Measurements from ENCODE around the gene IQGAP2.

The IQGAP2 gene

DNA sequence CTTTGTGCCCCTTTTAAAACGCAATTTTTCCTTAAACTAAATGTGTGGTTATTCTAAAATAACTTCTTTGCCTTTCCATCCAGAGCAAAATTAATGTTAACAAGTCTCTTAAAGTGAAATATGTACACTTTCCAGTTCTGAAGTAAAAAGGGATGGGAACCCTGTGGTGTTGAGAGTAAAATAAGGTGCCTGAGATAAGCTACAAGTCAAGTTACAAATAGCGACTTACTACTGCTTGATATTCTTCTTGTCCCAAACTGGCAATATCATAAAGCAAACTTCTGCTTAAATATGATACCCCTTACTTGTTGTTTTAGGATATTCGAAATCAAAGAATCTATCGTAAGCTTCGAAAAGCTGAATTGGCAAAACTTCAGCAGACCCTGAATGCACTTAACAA is 294.6 kb downstream of the IQGAP2 start:
- Histone ChIP-seq H3K36me3 (ENCODE audit: control insufficient read depth, insufficient read depth, low read length) (peaks cover 2% of the 10 kb centered on the region), H3K27me3 (ENCODE audit: control insufficient read depth, insufficient read depth, low read length) (no peaks in the 10 kb centered on the region), H3K4me3 (ENCODE audit: low read length) (no peak overlapping the region), H3K9ac (ENCODE audit: low read length) (no peak overlapping the region), H3K4me1 (ENCODE audit: control insufficient read depth, insufficient read depth, low read length) (no peaks in the 10 kb centered on the region), H3K27ac (ENCODE audit: low read depth, low read length) (no peak overlapping the region)

DNA sequence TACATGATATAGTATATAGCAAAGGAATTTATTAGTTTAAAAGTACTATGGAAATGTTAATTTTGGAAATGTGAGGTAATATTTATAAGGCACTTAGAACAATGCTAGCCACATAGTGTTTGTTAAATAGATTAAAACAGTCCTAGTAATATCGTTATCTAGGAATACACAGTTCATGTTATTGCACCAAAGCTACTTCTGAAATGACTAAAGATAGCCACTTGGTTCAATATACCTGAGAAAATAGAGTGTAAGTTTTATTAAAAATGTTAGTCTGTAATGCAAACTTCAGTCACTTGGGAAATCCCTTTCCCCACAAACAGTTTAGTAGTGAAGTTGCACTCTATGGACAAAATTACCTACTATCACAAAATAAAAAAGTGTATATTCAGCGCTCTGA is 297.5 kb downstream of the IQGAP2 start:
- H3K4me1 ChIP-seq (ENCODE audit: control insufficient read depth, insufficient read depth, low read length), result no peaks in the 10 kb centered on the region
- no peak overlapping the region for H3K27ac ChIP-seq (ENCODE audit: low read depth, low read length)
- no peak overlapping the region for H3K9ac ChIP-seq (ENCODE audit: low read length)
- H3K4me3 ChIP-seq (ENCODE audit: low read length), result no peak overlapping the region
- H3K27me3 ChIP-seq (ENCODE audit: control insufficient read depth, insufficient read depth, low read length), result no peaks in the 10 kb centered on the region
- H3K36me3 ChIP-seq (ENCODE audit: control insufficient read depth, insufficient read depth, low read length), result peaks cover under 1% of the 10 kb centered on the region

DNA sequence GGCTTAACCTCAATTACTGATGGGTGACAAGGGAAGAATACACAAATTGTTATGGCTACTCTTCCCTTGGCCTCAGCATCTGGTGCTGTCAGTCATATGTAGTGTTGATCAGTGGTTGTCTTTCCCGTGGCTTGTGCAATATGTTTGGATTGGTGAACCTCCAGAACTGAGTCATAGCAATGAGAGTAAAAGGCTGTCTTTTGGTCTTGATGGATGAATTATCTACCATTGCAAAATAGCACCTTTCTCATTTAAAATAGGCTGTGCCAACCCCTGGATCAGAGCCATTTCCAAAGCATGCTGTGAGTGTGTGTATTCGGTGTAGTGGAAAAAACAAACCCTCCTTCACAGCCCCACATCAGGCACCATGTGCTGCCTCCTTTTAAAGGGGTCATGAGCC is 298.2 kb downstream of the IQGAP2 start:
- H3K4me3 ChIP-seq (ENCODE audit: low read length), result no peak overlapping the region
- no peaks in the 10 kb centered on the region for H3K27me3 ChIP-seq (ENCODE audit: control insufficient read depth, insufficient read depth, low read length)
- no peak overlapping the region for H3K9ac ChIP-seq (ENCODE audit: low read length)
- H3K4me1 ChIP-seq (ENCODE audit: control insufficient read depth, insufficient read depth, low read length), result no peaks in the 10 kb centered on the region
- no peak overlapping the region for H3K27ac ChIP-seq (ENCODE audit: low read depth, low read length)
- H3K36me3 ChIP-seq (ENCODE audit: control insufficient read depth, insufficient read depth, low read length), result no peaks in the 10 kb centered on the region

DNA sequence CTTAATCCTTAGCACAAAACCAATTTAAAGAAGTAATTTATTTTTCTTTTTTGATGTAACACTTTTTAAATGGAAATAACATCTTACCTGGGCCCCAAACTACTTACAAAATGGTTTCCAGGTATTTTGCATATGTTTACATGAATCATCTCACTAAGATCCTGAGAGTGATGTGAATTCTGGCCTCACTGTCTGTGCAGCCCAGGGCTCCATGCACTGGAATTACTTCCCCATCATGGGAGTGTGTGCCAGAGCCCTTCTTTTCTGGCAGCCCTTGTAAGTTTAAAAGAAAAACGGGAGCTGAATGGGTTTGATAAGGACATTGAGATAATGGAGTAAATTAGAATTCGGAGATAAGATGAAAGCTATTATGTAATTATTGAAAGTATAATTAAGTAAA is 300.6 kb downstream of the IQGAP2 start:
- no peaks in the 10 kb centered on the region for H3K27me3 ChIP-seq (ENCODE audit: control insufficient read depth, insufficient read depth, low read length)
- H3K4me3 ChIP-seq (ENCODE audit: low read length), result no peak overlapping the region
- no peaks in the 10 kb centered on the region for H3K36me3 ChIP-seq (ENCODE audit: control insufficient read depth, insufficient read depth, low read length)
- no peaks in the 10 kb centered on the region for H3K4me1 ChIP-seq (ENCODE audit: control insufficient read depth, insufficient read depth, low read length)
- H3K9ac ChIP-seq (ENCODE audit: low read length), result no peak overlapping the region
- no peak overlapping the region for H3K27ac ChIP-seq (ENCODE audit: low read depth, low read length)

DNA sequence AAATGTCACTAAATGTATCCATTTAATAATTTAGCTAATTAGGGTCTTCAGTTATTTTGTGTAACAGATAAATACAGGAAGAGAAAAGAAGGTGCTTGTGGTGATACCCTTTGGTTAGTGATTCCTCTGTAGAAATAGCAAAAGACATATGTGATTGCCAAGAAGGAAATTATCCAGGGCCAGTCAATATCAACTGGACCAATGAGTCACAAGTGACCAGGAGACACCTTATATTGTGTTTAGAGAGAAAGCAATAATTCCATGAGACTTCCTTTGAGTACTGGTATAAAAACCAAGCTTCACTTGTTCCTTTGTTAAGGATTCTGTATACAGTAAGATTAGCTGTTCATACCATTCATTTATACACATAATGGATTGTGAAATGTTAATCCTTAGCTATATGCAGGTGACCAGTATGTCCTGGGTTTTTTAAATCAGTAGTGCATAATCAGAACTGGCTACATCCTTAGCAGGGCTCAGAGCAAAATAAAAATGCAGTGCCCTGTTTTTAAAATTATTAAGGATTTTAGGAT is 301.1 kb downstream of the IQGAP2 start:
- Histone ChIP-seq H3K4me1 (ENCODE audit: control insufficient read depth, insufficient read depth, low read length) (no peaks in the 10 kb centered on the region), H3K9ac (ENCODE audit: low read length) (no peak overlapping the region), H3K27me3 (ENCODE audit: control insufficient read depth, insufficient read depth, low read length) (no peaks in the 10 kb centered on the region), H3K36me3 (ENCODE audit: control insufficient read depth, insufficient read depth, low read length) (no peaks in the 10 kb centered on the region), H3K27ac (ENCODE audit: low read depth, low read length) (no peak overlapping the region), H3K4me3 (ENCODE audit: low read length) (no peak overlapping the region)

DNA sequence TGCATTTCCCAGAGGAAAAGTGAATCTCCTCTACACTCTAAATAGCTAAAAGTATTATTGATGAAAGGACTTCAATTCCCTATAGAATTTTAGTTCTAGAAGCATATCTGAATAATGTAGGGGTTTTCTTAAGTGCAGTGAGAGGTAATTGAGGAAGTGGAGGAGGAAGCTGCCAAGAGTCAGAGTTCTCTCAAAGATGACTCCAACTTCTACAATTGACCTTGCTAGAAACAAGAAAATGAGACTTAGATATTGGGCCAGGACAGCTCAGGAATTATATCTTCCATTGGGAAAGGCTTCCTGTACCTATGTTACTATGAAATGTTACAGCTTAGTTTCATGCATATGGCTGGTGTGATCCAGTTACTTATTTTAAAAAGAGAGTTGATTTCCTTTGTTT is 302.5 kb downstream of the IQGAP2 start:
- no peak overlapping the region for H3K4me3 ChIP-seq (ENCODE audit: low read length)
- no peaks in the 10 kb centered on the region for H3K36me3 ChIP-seq (ENCODE audit: control insufficient read depth, insufficient read depth, low read length)
- H3K4me1 ChIP-seq (ENCODE audit: control insufficient read depth, insufficient read depth, low read length), result no peaks in the 10 kb centered on the region
- H3K9ac ChIP-seq (ENCODE audit: low read length), result no peak overlapping the region
- H3K27me3 ChIP-seq (ENCODE audit: control insufficient read depth, insufficient read depth, low read length), result no peaks in the 10 kb centered on the region
- H3K27ac ChIP-seq (ENCODE audit: low read depth, low read length), result no peak overlapping the region

DNA sequence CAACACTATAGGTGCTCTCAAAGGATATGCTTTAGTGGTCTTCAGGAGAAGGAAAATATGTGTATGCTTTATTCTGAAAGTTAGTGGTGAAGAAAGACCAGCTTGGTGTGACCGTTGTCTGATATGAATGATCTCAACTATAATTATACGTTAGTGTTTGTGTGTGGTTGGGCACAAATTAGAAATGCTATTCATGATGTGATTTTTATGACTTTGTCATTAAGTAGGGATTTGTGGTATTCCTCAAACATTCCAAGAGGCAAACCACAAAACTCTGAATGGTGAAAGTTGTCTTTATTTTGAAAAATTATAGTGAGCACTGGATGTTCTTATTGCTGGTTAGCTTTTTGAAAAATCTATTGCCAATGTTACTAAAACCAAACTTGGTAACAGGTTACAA is 306.7 kb downstream of the IQGAP2 start:
- no peak overlapping the region for H3K27ac ChIP-seq (ENCODE audit: low read depth, low read length)

DNA sequence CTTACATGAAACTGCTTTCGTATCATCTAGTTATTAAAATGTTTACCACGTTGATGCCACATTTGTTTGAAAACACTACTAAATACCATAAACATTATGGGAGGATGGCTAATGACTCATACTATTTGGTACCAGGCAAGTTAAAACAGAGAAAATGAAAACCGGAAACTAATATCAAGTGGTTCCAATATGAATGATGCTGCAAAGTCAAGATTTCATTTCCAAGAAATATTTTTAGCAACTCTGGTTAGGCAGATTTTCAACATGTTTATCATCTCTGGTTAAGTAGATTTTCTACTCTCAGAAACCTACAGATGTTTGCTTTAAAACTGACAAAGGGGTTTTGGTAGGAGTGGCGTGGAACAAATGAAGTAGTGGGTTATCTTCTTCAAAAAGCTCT is 307.9 kb downstream of the IQGAP2 start:
- Histone ChIP-seq H3K36me3 (ENCODE audit: control insufficient read depth, insufficient read depth, low read length) (no peaks in the 10 kb centered on the region), H3K9ac (ENCODE audit: low read length) (no peak overlapping the region), H3K4me1 (ENCODE audit: control insufficient read depth, insufficient read depth, low read length) (no peaks in the 10 kb centered on the region), H3K27me3 (ENCODE audit: control insufficient read depth, insufficient read depth, low read length) (peaks cover 5% of the 10 kb centered on the region), H3K4me3 (ENCODE audit: low read length) (no peak overlapping the region), H3K27ac (ENCODE audit: low read depth, low read length) (no peak overlapping the region)

More for the DNA sequence above, 306.7 kb downstream of the IQGAP2 start:
- Histone ChIP-seq H3K9ac (ENCODE audit: low read length) (no peak overlapping the region), H3K4me1 (ENCODE audit: control insufficient read depth, insufficient read depth, low read length) (no peaks in the 10 kb centered on the region), H3K27me3 (ENCODE audit: control insufficient read depth, insufficient read depth, low read length) (peaks cover 2% of the 10 kb centered on the region), H3K4me3 (ENCODE audit: low read length) (no peak overlapping the region), H3K36me3 (ENCODE audit: control insufficient read depth, insufficient read depth, low read length) (no peaks in the 10 kb centered on the region)

DNA sequence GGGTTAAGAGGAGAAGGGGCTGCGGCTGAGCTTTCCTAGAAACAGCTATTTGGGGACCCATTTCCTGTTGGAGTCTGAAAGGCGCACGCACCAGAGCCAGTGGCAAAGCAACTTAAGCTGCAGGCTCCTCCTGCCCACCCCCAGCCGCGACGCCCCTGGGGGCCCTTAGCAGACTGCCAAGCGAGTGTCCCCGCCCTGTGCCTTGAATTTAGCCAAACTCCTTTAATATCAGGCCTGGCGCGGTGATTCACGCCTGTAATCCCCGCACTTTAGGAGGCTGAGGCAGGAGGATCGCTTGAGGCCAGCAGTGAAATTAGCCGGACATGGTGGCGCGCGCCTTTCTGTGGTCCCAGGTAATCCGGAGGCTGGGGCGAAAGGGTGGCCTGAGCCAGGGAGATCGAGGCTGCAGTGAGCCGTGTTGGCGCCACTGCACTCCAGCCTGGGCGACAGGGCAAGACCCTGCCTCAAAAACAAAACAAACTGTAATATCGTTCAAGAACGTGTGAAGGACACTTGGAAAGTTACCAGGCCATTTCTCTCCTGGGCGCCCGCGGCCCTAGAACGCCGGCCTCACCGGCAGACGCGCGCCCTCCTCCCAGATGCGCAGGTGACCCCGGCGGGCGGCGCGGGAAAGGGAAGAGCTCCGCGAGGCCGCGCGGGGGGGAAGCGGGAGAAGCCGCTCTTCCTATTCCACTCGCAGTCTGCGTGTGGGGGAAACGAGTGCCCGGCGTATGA is 311.8 kb downstream of the IQGAP2 start:
- H3K9ac ChIP-seq (ENCODE audit: low read length), result no peak overlapping the region
- peaks cover 5% of the 10 kb centered on the region for H3K27me3 ChIP-seq (ENCODE audit: control insufficient read depth, insufficient read depth, low read length)
- no peak overlapping the region for H3K27ac ChIP-seq (ENCODE audit: low read depth, low read length)
- H3K4me1 ChIP-seq (ENCODE audit: control insufficient read depth, insufficient read depth, low read length), result no peaks in the 10 kb centered on the region
- no peaks in the 10 kb centered on the region for H3K36me3 ChIP-seq (ENCODE audit: control insufficient read depth, insufficient read depth, low read length)
- peak overlapping the region; percentile 26 for H3K4me3 ChIP-seq (ENCODE audit: low read length)

DNA sequence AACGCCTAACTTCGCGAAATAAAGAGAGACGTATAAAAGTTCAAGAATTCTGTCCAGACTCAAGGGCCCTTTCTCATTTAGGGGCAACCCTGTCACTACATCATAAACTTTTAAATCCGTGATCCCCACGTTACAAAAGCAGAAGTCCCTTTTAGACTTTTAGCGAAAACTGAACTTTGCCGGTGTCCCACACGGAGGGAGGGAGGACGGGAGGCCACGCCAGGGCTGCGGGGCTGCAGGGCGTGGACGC is 312.3 kb downstream of the IQGAP2 start:
- peak overlapping the region; percentile 26 for H3K4me3 ChIP-seq (ENCODE audit: low read length)
- H3K36me3 ChIP-seq (ENCODE audit: control insufficient read depth, insufficient read depth, low read length), result no peaks in the 10 kb centered on the region
- no peak overlapping the region for H3K9ac ChIP-seq (ENCODE audit: low read length)
- H3K4me1 ChIP-seq (ENCODE audit: control insufficient read depth, insufficient read depth, low read length), result no peaks in the 10 kb centered on the region
- peaks cover 5% of the 10 kb centered on the region for H3K27me3 ChIP-seq (ENCODE audit: control insufficient read depth, insufficient read depth, low read length)
- no peak overlapping the region for H3K27ac ChIP-seq (ENCODE audit: low read depth, low read length)

DNA sequence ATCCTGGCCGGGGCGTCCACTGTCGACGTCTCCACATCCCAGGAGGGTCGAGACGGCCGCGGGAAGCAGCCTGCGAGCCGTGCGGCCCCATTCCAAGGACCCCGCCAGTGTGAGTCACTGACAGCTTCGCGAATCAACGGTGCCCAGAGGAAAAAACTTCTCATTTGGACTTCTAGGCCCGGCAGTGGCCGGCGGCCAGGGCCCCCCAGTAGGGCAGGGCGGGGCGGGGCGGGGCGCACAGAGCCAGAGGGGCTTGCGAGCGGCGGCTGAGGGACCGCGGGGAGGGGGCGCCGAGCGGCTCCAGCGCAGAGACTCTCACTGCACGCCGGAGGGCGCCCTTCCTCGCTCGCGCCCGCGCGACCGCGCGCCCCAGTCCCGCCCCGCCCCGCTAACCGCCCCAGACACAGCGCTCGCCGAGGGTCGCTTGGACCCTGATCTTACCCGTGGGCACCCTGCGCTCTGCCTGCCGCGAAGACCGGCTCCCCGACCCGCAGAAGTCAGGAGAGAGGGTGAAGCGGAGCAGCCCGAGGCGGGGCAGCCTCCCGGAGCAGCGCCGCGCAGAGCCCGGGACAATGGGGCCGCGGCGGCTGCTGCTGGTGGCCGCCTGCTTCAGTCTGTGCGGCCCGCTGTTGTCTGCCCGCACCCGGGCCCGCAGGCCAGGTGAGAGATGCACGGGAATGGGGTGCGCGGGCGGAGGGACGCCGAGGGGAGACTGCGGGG is 312.8 kb downstream of the IQGAP2 start, which contains the start of gene F2R:
TSS of gene F2R (plus strand) at position 391 of the 720 bp plus-strand sequence. CDS start at position 573, 182 bp downstream.
- Histone ChIP-seq H3K4me3 (ENCODE audit: low read length) (peak within 1 kb of the TSS; percentile 76), H3K27ac (ENCODE audit: low read depth, low read length) (no peak within 1 kb of the TSS), H3K27me3 (ENCODE audit: control insufficient read depth, insufficient read depth, low read length) (peaks cover 5% of the 10 kb centered on the region), H3K9ac (ENCODE audit: low read length) (no peak within 1 kb of the TSS), H3K4me1 (ENCODE audit: control insufficient read depth, insufficient read depth, low read length) (no peaks in the 10 kb centered on the region), H3K36me3 (ENCODE audit: control insufficient read depth, insufficient read depth, low read length) (no peaks in the 10 kb centered on the region)

DNA sequence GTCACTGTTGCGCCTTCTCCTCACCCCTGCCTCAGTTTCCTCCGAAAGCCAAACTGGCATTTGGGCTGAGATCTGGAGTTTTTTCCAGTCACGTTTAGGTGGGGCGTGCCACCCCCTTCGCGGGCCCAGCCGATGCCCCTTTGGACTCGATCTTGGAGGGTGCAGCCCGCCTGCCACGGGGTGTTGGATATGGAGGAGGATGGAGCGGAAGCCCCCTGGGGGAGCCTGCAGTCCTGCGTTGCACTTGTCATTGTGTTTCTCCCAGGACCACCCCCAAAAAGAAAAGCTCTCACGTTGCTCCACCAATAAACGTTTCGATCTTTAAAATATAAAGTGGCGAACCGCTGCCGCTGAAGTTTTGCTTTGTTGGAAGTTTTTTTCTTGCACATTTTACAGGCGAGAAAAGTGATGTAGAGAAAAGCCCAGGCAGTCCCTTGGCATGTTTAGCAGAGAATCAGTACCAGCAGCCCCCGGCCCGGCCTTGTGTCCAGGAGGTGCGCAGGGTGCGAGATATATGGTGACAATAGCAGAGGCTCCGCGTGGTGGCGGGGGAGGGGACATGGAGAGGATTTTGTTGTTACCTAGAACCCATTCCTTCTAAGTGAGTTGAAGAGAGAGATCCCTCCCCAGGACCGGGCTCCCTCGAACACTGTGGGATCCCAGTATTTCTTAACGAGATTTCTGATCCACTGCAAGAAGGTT is 313.5 kb downstream of the IQGAP2 start:
- H3K36me3 ChIP-seq (ENCODE audit: control insufficient read depth, insufficient read depth, low read length), result no peaks in the 10 kb centered on the region
- no peak overlapping the region for H3K27ac ChIP-seq (ENCODE audit: low read depth, low read length)
- no peaks in the 10 kb centered on the region for H3K4me1 ChIP-seq (ENCODE audit: control insufficient read depth, insufficient read depth, low read length)
- no peak overlapping the region for H3K9ac ChIP-seq (ENCODE audit: low read length)
- peaks cover 5% of the 10 kb centered on the region for H3K27me3 ChIP-seq (ENCODE audit: control insufficient read depth, insufficient read depth, low read length)
- H3K4me3 ChIP-seq (ENCODE audit: low read length), result peak overlapping the region; percentile 76
